ENCODE data around the gene PARVA. TPM values are rescaled to one million over a fixed set of nuclear protein-coding genes. Genes with fewer than 3 reads are reported as not detected.

PARVA gene
- total RNA-seq, 4 donors from 2014 or later: 28.5 to 37.4 (median 32.2) TPM

DNA sequence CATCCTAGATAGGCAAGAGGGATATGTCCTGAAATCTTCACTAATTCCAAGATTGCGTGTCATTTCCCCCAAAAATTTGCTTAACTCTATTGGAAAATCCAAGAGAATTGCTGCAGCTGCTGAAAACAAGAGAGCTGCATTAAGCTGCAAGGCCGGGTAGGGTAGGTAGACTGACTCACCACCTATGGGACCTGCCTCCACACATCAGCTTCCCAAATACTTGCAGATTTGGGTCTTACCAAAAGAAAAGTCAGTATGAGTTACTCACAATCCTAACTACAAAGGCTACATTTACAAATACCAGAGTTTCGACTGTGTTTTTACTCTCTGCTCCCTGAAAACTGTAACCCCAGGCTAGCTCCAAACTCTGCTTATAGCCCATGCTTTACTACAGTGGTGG lies 154.3 kb downstream of the PARVA start:
- no peak for TF ChIP-seq POLR2A (IDR thresholded peaks at IDR 0.05)
- TF ChIP-seq, protein P1, sequence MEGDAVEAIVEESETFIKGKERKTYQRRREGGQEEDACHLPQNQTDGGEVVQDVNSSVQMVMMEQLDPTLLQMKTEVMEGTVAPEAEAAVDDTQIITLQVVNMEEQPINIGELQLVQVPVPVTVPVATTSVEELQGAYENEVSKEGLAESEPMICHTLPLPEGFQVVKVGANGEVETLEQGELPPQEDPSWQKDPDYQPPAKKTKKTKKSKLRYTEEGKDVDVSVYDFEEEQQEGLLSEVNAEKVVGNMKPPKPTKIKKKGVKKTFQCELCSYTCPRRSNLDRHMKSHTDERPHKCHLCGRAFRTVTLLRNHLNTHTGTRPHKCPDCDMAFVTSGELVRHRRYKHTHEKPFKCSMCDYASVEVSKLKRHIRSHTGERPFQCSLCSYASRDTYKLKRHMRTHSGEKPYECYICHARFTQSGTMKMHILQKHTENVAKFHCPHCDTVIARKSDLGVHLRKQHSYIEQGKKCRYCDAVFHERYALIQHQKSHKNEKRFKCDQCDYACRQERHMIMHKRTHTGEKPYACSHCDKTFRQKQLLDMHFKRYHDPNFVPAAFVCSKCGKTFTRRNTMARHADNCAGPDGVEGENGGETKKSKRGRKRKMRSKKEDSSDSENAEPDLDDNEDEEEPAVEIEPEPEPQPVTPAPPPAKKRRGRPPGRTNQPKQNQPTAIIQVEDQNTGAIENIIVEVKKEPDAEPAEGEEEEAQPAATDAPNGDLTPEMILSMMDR (IDR thresholded peaks at IDR 0.05): no peak

DNA sequence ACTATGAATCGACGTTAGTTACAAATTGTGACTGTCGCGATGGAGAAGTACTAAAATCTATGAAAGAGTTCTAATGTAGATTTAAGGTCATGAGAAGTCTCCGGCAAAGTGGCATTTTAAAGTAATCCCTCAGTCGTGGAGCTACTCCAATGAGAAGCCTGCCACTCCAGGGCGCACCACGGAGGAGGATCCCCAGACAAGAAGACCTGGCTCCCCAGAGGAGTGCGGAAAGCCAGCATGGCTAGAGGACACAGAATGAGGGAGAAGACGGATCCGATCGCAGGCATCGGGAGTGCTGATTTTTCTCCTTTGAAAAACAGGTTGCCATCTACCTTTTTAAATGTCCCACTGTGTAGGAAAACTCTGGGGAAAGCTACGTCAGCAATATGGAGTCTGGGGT lies 155.2 kb downstream of the PARVA start:
- WGBS, 2 donors: 96 to 97% methylated on average over 14 of the region's 14 CpGs
- no peak for DNase-seq
- Histone ChIP-seq H3K27ac (no peak overlapping the region), H3K27me3 (no peaks in the 10 kb centered on the region), H3K4me3 (replicated peaks in 1 of 3) (no peak overlapping the region), H3K36me3 (no peaks in the 10 kb centered on the region), H3K9me3 (no peaks in the 10 kb centered on the region), H3K4me1 (peaks cover 2 to 3% of the 10 kb centered on the region in 2 donors)
- TF ChIP-seq, protein P1 (IDR thresholded peaks at IDR 0.05): no peak
- TF ChIP-seq POLR2A (IDR thresholded peaks at IDR 0.05): no peak
- intact Hi-C loops (cut with DNase I): no loop called here

More for the DNA sequence above, 154.3 kb downstream of the PARVA start:
- no peaks in the 10 kb centered on the region for H3K36me3 ChIP-seq
- DNase-seq: no peak
- no peaks in the 10 kb centered on the region for H3K4me1 ChIP-seq
- WGBS, 2 donors: 93 to 95% methylated on average over 3 of the region's 3 CpGs
- no peaks in the 10 kb centered on the region for H3K27me3 ChIP-seq
- no peaks in the 10 kb centered on the region for H3K9me3 ChIP-seq
- intact Hi-C loops (cut with DNase I): no loop called here
- H3K27ac ChIP-seq: no peak overlapping the region
- no peak overlapping the region for H3K4me3 ChIP-seq (replicated peaks in 1 of 3)

DNA sequence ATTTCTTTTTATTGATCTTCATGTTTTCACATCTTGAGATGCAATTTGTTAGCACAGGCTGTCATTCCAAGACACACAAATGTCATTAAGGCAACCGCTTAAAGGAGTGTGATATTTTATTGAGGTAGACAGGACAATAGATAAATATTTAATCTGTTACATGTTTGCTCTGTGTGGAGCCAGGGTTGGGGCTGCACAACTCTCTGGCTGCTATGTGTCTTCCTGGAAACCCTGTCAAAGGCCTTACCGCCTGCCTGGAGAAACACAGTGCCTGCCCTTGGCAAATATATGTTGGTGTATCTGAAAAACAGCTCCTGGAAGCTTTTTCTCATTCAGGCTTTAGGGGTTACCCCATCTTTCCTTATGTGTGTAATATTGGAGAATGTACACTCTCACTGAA lies 157.2 kb downstream of the PARVA start:
- TF ChIP-seq, protein P1 (IDR thresholded peaks at IDR 0.05): no peak
- no peak for TF ChIP-seq POLR2A (IDR thresholded peaks at IDR 0.05)
- Histone ChIP-seq H3K9me3 (no peaks in the 10 kb centered on the region), H3K36me3 (no peaks in the 10 kb centered on the region), H3K4me3 (replicated peaks in 1 of 3) (no peak overlapping the region), H3K27ac (no peak overlapping the region), H3K4me1 (peaks cover 4% of the 10 kb centered on the region in 2 donors), H3K27me3 (no peaks in the 10 kb centered on the region)
- 92 to 100% methylated on average over 2 of the region's 2 CpGs for WGBS, 2 donors
- intact Hi-C loops (cut with DNase I): no loop called here
- no peak for DNase-seq

DNA sequence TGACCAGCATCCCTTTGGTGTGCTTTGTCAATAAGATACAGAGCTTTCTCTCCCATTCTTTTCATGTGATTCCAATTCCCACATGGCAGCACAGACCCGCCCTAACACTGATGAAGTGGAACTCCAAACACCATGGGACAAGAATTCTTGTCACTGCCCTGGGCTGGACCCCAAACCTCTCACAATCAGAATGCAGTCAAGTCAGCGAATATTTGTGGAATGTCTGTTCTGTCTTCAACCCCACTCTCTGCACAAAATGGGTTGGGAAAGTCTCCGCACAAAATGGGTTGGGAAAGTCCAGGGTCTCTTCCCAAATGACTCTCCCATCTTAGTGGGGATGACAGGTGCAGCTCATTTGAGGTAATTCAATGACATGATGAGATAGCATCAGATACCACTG lies 157.9 kb downstream of the PARVA start:
- intact Hi-C loops (cut with DNase I): no loop called here
- Histone ChIP-seq H3K27ac (no peak overlapping the region), H3K4me1 (peaks cover 4% of the 10 kb centered on the region in 2 donors), H3K9me3 (no peaks in the 10 kb centered on the region), H3K27me3 (no peaks in the 10 kb centered on the region), H3K4me3 (replicated peaks in 1 of 3) (no peak overlapping the region), H3K36me3 (no peaks in the 10 kb centered on the region)
- no peak for DNase-seq
- WGBS, 2 donors: 96% methylated on average over 2 to 3 of the region's 3 CpGs
- TF ChIP-seq POLR2A (IDR thresholded peaks at IDR 0.05): no peak
- TF ChIP-seq, protein P1 (IDR thresholded peaks at IDR 0.05): no peak

DNA sequence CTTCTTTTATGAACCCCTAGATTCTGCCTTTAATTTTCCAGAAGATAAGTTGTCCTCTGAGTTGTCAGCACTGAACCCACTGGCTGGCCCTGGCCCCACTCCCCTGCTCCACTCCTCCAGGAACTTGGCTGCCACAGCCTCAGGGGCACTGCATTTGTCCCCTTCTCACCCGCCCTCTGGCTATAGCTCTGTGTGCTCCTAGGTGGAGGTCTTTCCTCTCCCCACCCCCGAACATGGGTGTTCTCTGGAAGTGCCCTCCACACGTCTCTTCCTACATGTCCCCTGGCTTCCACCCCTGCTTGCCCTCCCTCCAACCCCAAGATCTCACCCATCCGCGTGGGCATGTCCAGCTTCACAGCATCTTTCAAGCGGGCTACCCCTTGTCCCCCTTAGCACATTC lies 159.2 kb downstream of the PARVA start:
- intact Hi-C loops (cut with DNase I): no loop called here
- no peaks in the 10 kb centered on the region for H3K9me3 ChIP-seq
- H3K36me3 ChIP-seq: no peaks in the 10 kb centered on the region
- H3K27ac ChIP-seq: no peak overlapping the region
- H3K4me3 ChIP-seq (replicated peaks in 1 of 3): no peak overlapping the region
- DNase-seq: no peak
- H3K4me1 ChIP-seq: peaks cover 4 to 8% of the 10 kb centered on the region in 2 donors
- H3K27me3 ChIP-seq: no peaks in the 10 kb centered on the region
- TF ChIP-seq, protein P1 (IDR thresholded peaks at IDR 0.05): no peak
- TF ChIP-seq POLR2A (IDR thresholded peaks at IDR 0.05): no peak
- WGBS, 2 donors: 91 to 94% methylated on average over 6 of the region's 6 CpGs

Data from thyroid gland (tissue), 4 donors.